Epithelial cell of esophagus (primary cell): ENCODE results near the gene BCL7A.
A peak's percentile ranks its signal among the peaks of the same experiment; 100 is the strongest.

Source experiments
- DNase-seq: peaks from one replicate; pipeline ENCODE4 v3.0.0; 2010; ENCODE audit warnings: low read depth
- H3K4me3 ChIP-seq: 2 replicates; pipeline ENCODE4 v1.5.1; 2011; ENCODE audit warnings: mild to moderate bottlenecking, low read length, control low read depth
- TF ChIP-seq, protein P1 (sequence below): IDR thresholded peaks from 2 replicates; pipeline ENCODE4 v1.5.1; 2011; ENCODE audit warnings: low read depth, mild to moderate bottlenecking, low read length, control low read depth, inconsistent platforms; ENCODE audit not compliant: insufficient read depth; ENCODE audit errors: missing control alignments

Gene BCL7A

DNA sequence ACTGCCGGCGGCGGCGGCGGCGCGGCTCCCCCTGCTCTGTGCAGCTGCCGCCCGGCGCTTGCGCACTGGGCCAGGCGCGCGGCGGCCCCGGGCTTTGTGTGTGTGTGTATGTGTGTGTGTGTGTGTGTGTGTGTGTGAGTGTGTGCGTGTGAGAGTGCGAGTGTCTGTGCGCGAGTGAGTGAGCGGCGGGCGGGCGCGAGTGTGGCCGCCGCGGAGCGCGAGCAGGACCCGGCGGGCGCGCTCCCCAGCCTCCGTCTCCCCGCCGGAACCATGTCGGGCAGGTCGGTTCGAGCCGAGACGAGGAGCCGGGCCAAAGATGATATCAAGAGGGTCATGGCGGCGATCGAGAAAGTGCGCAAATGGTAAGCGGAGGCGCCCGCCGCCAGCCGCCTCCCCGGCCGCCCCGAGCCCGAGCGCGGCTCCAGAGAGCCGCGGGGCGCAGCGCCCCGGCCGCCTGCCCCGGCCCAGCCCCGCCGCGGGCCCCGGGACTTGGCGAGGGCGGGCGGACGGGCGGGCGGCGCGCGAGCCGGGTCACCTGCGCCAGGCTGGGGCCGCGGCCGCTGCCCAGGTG, at the start of gene BCL7A:
BCL7A (plus strand) TSS at position 63 of the 571 bp plus-strand sequence; CDS start at position 271, 208 bp downstream.
- DNase-seq = peak; percentile 77
- TF ChIP-seq, protein P1, sequence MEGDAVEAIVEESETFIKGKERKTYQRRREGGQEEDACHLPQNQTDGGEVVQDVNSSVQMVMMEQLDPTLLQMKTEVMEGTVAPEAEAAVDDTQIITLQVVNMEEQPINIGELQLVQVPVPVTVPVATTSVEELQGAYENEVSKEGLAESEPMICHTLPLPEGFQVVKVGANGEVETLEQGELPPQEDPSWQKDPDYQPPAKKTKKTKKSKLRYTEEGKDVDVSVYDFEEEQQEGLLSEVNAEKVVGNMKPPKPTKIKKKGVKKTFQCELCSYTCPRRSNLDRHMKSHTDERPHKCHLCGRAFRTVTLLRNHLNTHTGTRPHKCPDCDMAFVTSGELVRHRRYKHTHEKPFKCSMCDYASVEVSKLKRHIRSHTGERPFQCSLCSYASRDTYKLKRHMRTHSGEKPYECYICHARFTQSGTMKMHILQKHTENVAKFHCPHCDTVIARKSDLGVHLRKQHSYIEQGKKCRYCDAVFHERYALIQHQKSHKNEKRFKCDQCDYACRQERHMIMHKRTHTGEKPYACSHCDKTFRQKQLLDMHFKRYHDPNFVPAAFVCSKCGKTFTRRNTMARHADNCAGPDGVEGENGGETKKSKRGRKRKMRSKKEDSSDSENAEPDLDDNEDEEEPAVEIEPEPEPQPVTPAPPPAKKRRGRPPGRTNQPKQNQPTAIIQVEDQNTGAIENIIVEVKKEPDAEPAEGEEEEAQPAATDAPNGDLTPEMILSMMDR = no peak
- peak within 1 kb of the TSS; percentile 66 for H3K4me3 ChIP-seq

DNA sequence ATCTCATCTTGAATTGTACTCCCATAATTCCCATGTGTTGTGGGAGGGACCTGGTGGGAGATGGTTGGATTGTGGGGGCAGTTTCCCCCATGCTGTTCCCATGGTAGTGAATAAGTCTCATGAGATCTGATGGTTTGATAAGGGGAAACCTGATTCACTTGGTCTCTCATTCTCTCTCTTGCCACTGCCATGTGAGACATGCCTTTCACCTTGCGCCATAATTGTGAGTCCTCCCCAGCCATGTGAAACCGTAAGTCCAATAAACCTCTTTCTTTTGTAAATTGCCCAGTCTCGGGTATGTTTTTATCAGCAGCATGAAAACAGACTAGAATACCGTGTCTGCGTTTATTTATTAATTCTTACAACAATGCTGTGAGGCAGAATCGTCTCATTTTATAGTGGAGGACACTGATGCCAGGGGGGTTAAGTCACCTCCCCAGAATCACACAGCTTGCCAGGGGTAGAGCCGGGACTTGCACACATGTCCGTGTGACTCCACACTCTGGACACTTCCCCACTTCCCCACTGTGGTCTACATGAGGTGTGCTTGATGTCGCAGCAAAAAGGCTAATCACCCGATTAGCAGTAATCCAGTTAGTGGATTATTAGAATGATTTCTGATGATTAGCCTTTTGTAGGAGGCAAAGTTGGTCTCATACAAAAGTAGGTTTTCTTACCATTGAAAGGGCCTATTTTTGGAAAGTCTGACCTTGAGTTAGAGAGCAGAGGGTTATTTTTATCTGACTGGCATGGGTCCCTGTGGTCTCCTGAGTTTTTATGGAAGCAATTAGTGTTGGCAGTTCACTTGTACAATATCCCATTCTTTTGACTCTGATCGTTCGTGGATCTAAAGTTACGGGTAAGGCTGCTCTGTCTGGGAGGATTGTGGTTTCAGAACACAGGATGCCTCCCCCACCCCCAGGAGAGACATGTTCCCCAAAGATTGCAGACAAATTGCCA, 47.4 kb upstream of the BCL7A start:
- no peak overlapping the region for H3K4me3 ChIP-seq
- no peak for DNase-seq
- TF ChIP-seq, protein P1 = no peak

DNA sequence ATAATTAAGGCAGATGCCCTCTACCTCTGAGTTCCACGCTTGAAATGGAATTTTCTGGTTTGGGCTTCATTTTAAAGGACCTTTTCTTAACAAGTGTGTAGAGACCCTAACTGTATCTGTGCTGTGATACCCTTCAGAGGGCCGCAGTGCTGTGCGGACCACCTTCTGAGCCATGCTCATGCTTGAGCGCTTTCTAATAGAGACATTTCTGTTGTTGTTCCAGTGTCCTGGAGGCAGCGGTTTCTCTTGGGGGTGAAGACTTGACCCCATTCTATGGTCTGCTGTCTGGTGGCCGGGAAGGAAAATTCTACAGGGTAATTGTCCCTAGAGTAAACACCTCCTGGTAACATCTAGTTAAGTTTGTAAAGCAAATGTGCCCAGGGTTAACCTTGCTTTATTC, 46.7 kb upstream of the BCL7A start:
- H3K4me3 ChIP-seq = no peak overlapping the region
- TF ChIP-seq, protein P1 = no peak
- no peak for DNase-seq

DNA sequence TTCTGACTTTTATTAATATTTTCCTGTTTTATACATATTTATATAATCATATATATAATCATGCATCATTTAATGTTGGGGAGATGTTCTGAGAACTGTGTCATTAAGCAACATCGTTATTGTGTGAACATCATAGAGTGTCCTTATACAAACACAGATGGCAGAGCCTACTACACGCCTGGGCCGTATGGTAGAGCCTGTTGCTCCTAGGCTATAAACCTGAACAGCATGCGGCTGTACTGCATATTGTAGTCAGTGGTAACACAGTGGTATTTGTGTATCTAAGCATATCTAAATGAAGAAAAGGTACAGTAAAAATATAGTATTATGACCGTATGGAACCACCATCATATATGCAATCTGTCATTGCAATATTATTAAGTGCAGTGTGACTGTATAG, 44.7 kb upstream of the BCL7A start:
- no peak for DNase-seq
- H3K4me3 ChIP-seq = no peak overlapping the region
- TF ChIP-seq, protein P1 = no peak

DNA sequence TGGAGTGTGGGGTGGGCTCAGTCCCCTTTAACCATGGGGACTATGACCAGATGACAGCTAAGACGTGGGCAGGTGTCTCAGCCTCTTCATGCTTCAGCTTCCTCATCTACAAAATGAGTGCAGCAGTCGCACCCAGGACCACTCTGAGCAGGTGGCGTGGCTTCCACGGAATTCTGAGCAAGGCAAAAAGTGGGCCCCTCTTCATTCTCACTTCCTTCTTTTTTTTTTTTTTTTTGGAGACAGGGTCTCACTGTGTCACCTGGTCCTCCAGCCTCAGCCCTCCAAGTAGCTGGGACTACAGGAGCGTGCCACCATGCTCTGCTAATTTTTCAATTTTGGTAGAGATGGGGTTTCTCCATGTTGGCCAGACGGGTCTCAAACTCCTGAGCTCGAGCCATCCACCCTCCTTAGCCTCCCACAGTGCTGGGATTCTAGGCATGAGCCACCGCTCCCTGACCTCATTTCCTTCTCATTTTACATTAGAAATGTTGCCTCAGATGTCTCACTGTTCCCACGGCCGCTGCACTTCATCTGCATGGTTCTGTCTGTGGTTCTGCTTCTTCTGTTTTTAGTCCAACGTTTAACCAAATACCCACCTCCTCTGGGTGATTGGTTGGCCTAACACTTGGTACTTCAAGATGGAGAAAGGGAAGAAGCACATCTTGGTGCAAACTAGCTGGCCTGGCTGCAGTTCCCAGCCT, 41.3 kb upstream of the BCL7A start:
- TF ChIP-seq, protein P1 = no peak
- H3K4me3 ChIP-seq = no peak overlapping the region
- DNase-seq = no peak

DNA sequence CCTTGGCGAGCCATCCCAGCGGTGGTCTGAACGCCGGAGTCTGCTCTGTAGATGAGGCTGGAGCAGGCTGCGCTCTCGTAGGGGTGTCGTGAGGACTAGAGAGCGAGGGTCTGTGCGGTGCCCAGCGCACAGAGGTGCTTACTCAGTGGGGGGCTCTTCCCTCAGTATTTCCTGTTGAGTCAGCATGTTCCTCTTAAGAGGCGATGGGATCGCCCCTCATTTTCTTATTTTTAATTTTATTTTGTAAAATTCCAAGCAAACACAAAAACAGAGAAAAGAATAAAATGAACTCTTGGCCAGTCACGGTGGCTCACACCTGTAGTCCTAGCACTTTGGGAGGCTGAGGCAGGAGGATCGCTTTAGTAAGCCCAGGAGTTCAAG, 40.8 kb upstream of the BCL7A start:
- H3K4me3 ChIP-seq = no peak overlapping the region
- no peak for DNase-seq
- TF ChIP-seq, protein P1 = no peak
